Endodermal cell (in vitro differentiated cells): ENCODE measurements around the gene KPRP. TPM values are rescaled to one million over a fixed set of nuclear protein-coding genes. Genes with fewer than 3 reads are reported as not detected.

ENCODE experiments used
- DNase-seq: peaks from one replicate; pipeline ENCODE4 v3.0.0-alpha.2; 2017
- H3K27ac ChIP-seq: 2 replicates; pipeline ENCODE4 v1.5.1; 2013; ENCODE audit warnings: mild to moderate bottlenecking, low read depth, low read length, moderate library complexity
- H3K27me3 ChIP-seq: 2 replicates; pipeline ENCODE4 v1.6.1; 2013; ENCODE audit warnings: mild to moderate bottlenecking, low read length, moderate library complexity; ENCODE audit not compliant: insufficient read depth, control insufficient read depth, poor library complexity, severe bottlenecking
- H3K36me3 ChIP-seq: 2 replicates; pipeline ENCODE4 v1.7.0; 2013; ENCODE audit warnings: mild to moderate bottlenecking, low read length, moderate library complexity; ENCODE audit not compliant: control insufficient read depth, insufficient read depth
- H3K4me1 ChIP-seq: one replicate; pipeline ENCODE4 v1.7.0; 2013; ENCODE audit warnings: low read length; ENCODE audit not compliant: control insufficient read depth, insufficient read depth
- H3K4me3 ChIP-seq: 2 replicates; pipeline ENCODE4 v1.5.1; 2013; ENCODE audit warnings: mild to moderate bottlenecking, low read length, moderate library complexity
- H3K9ac ChIP-seq: 2 replicates; pipeline ENCODE4 v1.6.1; 2013; ENCODE audit warnings: mild to moderate bottlenecking, low read length, moderate library complexity; ENCODE audit not compliant: poor library complexity, severe bottlenecking; ENCODE audit errors: extremely low read depth
- H3K9me3 ChIP-seq: 2 replicates; pipeline ENCODE4 v1.6.1; 2013; ENCODE audit warnings: mild to moderate bottlenecking, low read length, moderate library complexity; ENCODE audit not compliant: control insufficient read depth
- H3K27ac Mint-ChIP-seq: 2 replicates; pipeline ENCODE4 v1.8.0; 2020; ENCODE audit warnings: mixed read lengths
- H3K27me3 Mint-ChIP-seq: 2 replicates; pipeline ENCODE4 v1.8.0; 2021; ENCODE audit warnings: mild to moderate bottlenecking, mixed read lengths; ENCODE audit not compliant: insufficient read depth
- H3K36me3 Mint-ChIP-seq: 2 replicates; pipeline ENCODE4 v1.8.0; 2020; ENCODE audit warnings: low read depth, mixed read lengths
- H3K4me1 Mint-ChIP-seq: 2 replicates; pipeline ENCODE4 v1.8.0; 2020; ENCODE audit warnings: mixed read lengths
- H3K4me3 Mint-ChIP-seq: 2 replicates; pipeline ENCODE4 v1.8.0; 2020; ENCODE audit warnings: mild to moderate bottlenecking, moderate library complexity, mixed read lengths
- H3K9me3 Mint-ChIP-seq: 2 replicates; pipeline ENCODE4 v1.8.0; 2020; ENCODE audit warnings: mild to moderate bottlenecking, mixed read lengths
- CTCF ChIP-seq: fragments of 200-600 bp; sonication (generic); conservative IDR thresholded peaks from 2 replicates; pipeline ENCODE4 v1.5.0; 2021; ENCODE audit warnings: antibody characterized with exemption, mild to moderate bottlenecking
- WGBS, 2 experiments: methylation state at CpG; one replicate each; pipeline versions ENCODE4 v1.1.5 to v1.1.7; 2013; ENCODE audit warnings: missing lambda C conversion rate in 2 of 2, mixed read lengths in 1 of 2; ENCODE audit not compliant: insufficient coverage in 1 of 2, insufficient read length in 1 of 2; 5-methylcytosine and 5-hydroxymethylcytosine counted together
- total RNA-seq, 2 donors: library from RNA; stranded (reverse); fragmentation: NEBNext Ultra II Directional in 1 of 2; extraction: Animal tissue kit (Norgen Biotek cat#: 25700) in 1 of 2; gene quantifications; 2 replicates in 1 of 2; 3 replicates in 1 of 2; pipeline ENCODE4 v1.2.1, GENCODE V29; 2021

Gene KPRP
- total RNA-seq, 2 donors from 2014 or later, result not detected

GRCh38 chr1:152796421-152796820, 38.6 kb downstream of the KPRP start, which contains the start of gene LCE1D:
Gene LCE1D, plus strand, starts transcription at chr1:152796721. Its CDS starts 1,074 bp downstream, at chr1:152797795.
- DNase-seq, result no peak
- Mint-ChIP-seq H3K36me3 (peaks cover 2% of the 10 kb centered on the region), H3K9me3 (peaks cover 86% of the 10 kb centered on the region)

GRCh38 chr1:152801333-152801732, 43.5 kb downstream of the KPRP start:
- H3K4me1 ChIP-seq, result no peaks in the 10 kb centered on the region
- Mint-ChIP-seq H3K4me1 (no peaks in the 10 kb centered on the region), H3K4me3 (no peak overlapping the region), H3K36me3 (no peaks in the 10 kb centered on the region), H3K27ac (no peak overlapping the region), H3K9me3 (peaks cover 87% of the 10 kb centered on the region), H3K27me3 (peaks cover 2% of the 10 kb centered on the region)
- TF ChIP-seq CTCF, result no peak
- H3K27me3 ChIP-seq, result no peaks in the 10 kb centered on the region
- no peak overlapping the region for H3K4me3 ChIP-seq
- WGBS, 2 experiments, result 59 to 64% methylated on average over 1 of the region's 1 CpG
- H3K36me3 ChIP-seq, result no peaks in the 10 kb centered on the region
- H3K9me3 ChIP-seq, result peaks cover 63% of the 10 kb centered on the region
- no peak overlapping the region for H3K9ac ChIP-seq
- H3K27ac ChIP-seq, result no peak overlapping the region
- DNase-seq, result no peak

More at GRCh38 chr1:152796421-152796820, 38.6 kb downstream of the KPRP start, which contains the start of gene LCE1D:
- 5% methylated on average over 3 of the region's 3 CpGs; no CpG with 5 or more reads in 1 of the 2 experiments for WGBS, 2 experiments
- Histone ChIP-seq H3K9me3 (peaks cover 29% of the 10 kb centered on the region), H3K4me3 (no peak within 1 kb of the TSS), H3K4me1 (no peaks in the 10 kb centered on the region), H3K27ac (no peak within 1 kb of the TSS), H3K9ac (no peak within 1 kb of the TSS), H3K36me3 (no peaks in the 10 kb centered on the region), H3K27me3 (no peaks in the 10 kb centered on the region)
- TF ChIP-seq CTCF, result no peak
- peaks cover 2% of the 10 kb centered on the region for H3K27me3 Mint-ChIP-seq
- no peak within 1 kb of the TSS for H3K4me3 Mint-ChIP-seq
- H3K27ac Mint-ChIP-seq, result no peak within 1 kb of the TSS
- H3K4me1 Mint-ChIP-seq, result no peaks in the 10 kb centered on the region

GRCh38 chr1:152806576-152806975, 48.8 kb downstream of the KPRP start, which contains the start of gene LCE1C:
Gene LCE1C, minus strand, starts transcription at chr1:152806651. Its CDS starts 1,173 bp downstream, at chr1:152805478.
- 44% methylated on average over 3 of the region's 3 CpGs; no CpG with 5 or more reads in 1 of the 2 experiments for WGBS, 2 experiments
- Mint-ChIP-seq H3K4me3 (no peak within 1 kb of the TSS), H3K27ac (no peak within 1 kb of the TSS), H3K9me3 (peaks cover 84% of the 10 kb centered on the region), H3K4me1 (no peaks in the 10 kb centered on the region), H3K27me3 (no peaks in the 10 kb centered on the region), H3K36me3 (no peaks in the 10 kb centered on the region)
- Histone ChIP-seq H3K4me3 (no peak within 1 kb of the TSS), H3K27ac (no peak within 1 kb of the TSS), H3K36me3 (no peaks in the 10 kb centered on the region), H3K4me1 (no peaks in the 10 kb centered on the region), H3K9me3 (peaks cover 69% of the 10 kb centered on the region), H3K27me3 (no peaks in the 10 kb centered on the region), H3K9ac (no peak within 1 kb of the TSS)
- no peak for DNase-seq
- no peak for TF ChIP-seq CTCF
